ENCODE results near the gene RBP5.

Gene RBP5

GRCh38 chr12:7099290-7099996 lies 29.2 kb downstream of the RBP5 start:
- DNase-seq = no peak

- DNase-seq = no peak
These were observed 31.7 kb downstream of the RBP5 start for GRCh38 chr12:7096979-7097378.

- DNase-seq = no peak
These were observed 32.4 kb downstream of the RBP5 start for GRCh38 chr12:7096006-7096932.

- DNase-seq = no peak
These were observed 34.8 kb downstream of the RBP5 start for GRCh38 chr12:7093892-7094291.

- no peak for DNase-seq
These were observed 35.2 kb downstream of the RBP5 start for GRCh38 chr12:7093486-7093885.

- DNase-seq = no peak
These were observed 35.7 kb downstream of the RBP5 start for GRCh38 chr12:7092986-7093460.

- DNase-seq = peak; percentile 70
These were observed 36.3 kb downstream of the RBP5 start, which contains the start of gene C1R for GRCh38 chr12:7092229-7092985. Gene C1R (minus strand): TSS chr12:7092445. CDS start chr12:7092388, 57 bp downstream.

- no peak for DNase-seq
These were observed 36.9 kb downstream of the RBP5 start for GRCh38 chr12:7091660-7092228.

- no peak for DNase-seq
These were observed 37.5 kb downstream of the RBP5 start for GRCh38 chr12:7091171-7091570.

GRCh38 chr12:7090222-7090998 lies 38.3 kb downstream of the RBP5 start:
- no peak for DNase-seq

- DNase-seq = no peak
These were observed 39.4 kb downstream of the RBP5 start for GRCh38 chr12:7089196-7089871.

- DNase-seq = no peak
These were observed 45.6 kb downstream of the RBP5 start for GRCh38 chr12:7083125-7083524.

GRCh38 chr12:7081037-7081436 lies 47.7 kb downstream of the RBP5 start:
- DNase-seq = no peak

- DNase-seq = no peak
These were observed 48.9 kb downstream of the RBP5 start for GRCh38 chr12:7079826-7080125.

GRCh38 chr12:7078163-7078562 lies 50.5 kb downstream of the RBP5 start:
- no peak for DNase-seq

- no peak for DNase-seq
These were observed 52.2 kb downstream of the RBP5 start for GRCh38 chr12:7076493-7076892.

- no peak for DNase-seq
These were observed 52.8 kb downstream of the RBP5 start for GRCh38 chr12:7075939-7076338.

GRCh38 chr12:7075518-7075917 lies 53.2 kb downstream of the RBP5 start:
- no peak for DNase-seq

GRCh38 chr12:7073946-7074345 lies 54.7 kb downstream of the RBP5 start:
- DNase-seq = no peak

All from activated gamma-delta T cell treated with Interleukin-2 at 50 U/mL for 16 hours (primary cell).